Right forelimb (tissue), 1 donor: ENCODE results near the gene SPTLC3.
"Not testable (repeated sequence)": the region's sequence is repeated elsewhere in the genome, so short reads cannot be mapped to it uniquely, and the experiment has no call there.

Experiments
- DNase-seq: peaks from one replicate; pipeline ENCODE4 v3.0.0-alpha.2; 2018

The SPTLC3 gene

DNA sequence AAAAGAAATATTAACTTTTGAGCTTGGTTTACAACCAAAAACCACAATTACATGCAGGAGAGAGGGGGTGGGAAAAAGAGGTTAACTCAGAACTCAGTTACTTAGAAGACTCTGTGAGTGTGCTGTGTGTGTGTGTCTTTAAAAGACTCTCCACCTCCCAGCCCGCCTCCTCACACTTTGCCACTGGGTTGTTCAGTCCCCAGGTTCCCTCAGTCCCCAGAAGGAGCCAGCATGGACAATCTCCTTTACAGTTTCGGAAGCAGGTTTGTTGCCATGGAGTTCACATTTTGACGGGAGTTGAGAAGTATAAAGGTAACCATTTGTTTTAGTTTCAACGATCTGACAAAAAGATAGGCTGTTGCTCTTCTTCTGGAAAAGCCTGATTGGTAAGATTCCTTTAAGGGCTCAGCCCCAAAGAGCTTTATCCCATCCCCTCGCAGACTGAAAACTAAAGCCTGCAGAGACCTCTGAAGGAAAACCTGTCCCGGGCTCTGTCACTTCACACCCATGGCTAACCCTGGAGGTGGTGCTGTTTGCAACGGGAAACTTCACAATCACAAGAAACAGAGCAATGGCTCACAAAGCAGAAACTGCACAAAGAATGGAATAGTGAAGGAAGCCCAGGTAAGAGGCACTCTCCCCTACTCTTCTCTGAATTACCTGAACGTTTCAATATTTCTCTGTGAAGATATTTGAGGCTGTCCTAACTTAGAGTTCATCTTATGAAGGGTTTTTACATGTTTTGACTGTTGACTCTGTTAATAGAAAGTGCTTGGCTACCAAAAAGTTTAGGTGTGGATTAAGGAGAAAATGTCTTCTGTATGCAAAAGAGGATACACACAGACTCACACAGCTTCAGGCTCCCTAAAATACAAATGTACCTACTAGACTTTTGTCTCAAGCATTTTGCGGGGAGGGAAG is at the start of gene SPTLC3:
Gene SPTLC3, plus strand, starts transcription at position 212 of the 921 bp plus-strand sequence. Its CDS starts 296 bp downstream, at position 508.
- DNase-seq = peak; percentile 64

GRCh38 chr20:12961725-12962124 is 47.0 kb upstream of the SPTLC3 start:
- no peak for DNase-seq

GRCh38 chr20:12962895-12963294 is 45.9 kb upstream of the SPTLC3 start:
- DNase-seq = no peak

- no peak for DNase-seq
Measured at GRCh38 chr20:12963416-12963815, 45.4 kb upstream of the SPTLC3 start.

- DNase-seq = no peak
Measured at GRCh38 chr20:12965212-12965869, 43.4 kb upstream of the SPTLC3 start.

DNA sequence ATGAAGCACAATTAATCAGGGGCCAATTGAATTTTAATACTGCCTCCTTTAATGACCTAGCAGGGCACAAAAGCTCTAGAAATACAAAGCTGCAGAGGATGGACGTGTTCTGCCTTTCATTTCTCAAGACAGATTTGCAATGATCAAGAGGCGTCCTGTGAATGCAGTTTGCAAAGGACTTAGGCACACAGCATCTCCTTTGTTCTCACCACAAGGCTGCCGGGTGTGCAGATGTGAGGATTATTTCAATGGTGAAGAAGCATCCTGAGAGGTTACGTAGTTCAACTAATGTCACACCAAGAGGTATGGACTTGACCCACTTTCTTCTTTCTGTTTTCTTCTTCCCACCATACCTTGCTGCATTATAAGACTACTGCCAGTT is 42.9 kb upstream of the SPTLC3 start:
- no peak for DNase-seq

- DNase-seq = no peak
Measured at GRCh38 chr20:12966468-12967085, 42.2 kb upstream of the SPTLC3 start.

DNA sequence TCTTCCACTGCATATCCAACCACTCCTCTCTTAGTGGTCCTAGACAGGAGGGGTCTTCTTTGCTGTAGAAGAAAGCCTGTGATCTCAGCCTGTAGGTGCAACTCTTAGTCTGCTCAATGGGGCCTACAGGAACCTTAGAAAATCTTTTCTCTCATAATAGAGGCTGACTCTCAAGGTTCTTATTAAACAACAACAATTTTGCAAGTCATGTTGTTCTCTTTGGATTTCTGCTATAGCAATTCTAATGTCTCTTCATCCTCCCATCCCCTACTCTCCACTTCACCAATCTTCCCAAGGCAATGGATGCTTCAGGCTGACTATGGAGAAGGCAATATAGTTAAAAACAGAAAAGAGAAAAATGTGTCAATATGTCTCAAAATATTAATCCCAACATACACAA is 40.8 kb upstream of the SPTLC3 start:
- no peak for DNase-seq

DNA sequence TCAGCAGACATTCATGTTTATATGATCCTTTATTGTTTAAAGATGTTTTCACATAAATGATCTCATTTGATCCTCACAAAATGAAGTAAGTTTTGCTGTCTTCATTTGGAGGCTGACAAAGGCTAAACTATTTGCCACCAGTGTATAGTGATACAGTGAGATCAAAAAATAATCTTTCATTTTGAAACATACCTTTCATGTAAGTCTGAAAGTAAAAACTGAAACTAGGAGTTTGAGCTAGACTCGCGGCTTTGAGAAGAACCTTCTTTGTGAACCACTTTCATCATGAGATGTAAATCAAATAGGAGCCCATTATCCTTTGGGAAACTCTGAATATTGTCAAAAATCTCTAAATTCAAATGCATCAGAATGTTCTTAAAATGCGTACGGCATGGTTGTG is 40.3 kb upstream of the SPTLC3 start:
- no peak for DNase-seq

GRCh38 chr20:12969071-12969669 is 39.6 kb upstream of the SPTLC3 start:
- no peak for DNase-seq

- DNase-seq = no peak
Measured at GRCh38 chr20:12970372-12970821, 38.4 kb upstream of the SPTLC3 start.

DNA sequence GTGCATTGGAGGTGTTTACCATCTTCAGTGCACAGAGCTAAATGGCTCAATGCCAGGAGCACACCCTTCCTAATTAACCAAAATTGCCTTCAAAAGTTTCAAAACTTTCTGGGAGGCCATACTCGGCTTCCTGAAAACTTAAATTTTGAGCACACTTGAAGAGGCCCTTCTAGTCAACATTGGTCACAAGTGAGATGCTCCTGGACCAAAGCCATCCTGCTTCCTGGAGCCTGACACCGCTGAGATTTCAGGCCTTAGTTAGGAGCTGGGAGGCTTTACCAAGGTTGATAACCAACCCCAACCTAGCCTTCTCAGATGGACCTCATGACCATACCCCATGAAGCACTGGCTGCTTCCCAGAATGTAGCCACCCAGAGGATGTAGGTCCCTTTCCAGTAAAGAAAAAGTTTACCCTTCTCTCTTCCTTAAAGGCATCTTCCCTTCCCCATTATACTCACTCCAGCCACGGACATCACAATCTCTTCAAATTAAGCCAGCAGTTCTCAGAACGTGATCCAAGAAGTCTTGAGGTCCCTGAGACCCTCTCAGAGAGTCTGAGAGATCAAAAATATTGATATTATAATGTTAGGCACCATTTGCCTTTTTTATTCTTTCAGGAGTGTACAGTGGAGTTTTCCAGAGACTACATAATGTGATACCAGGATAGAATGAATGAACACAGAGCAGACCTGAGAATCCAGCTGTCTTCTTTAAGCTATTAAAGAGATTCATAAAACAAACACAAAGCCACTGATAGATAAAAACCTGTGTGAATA is 32.8 kb upstream of the SPTLC3 start:
- no peak for DNase-seq

DNA sequence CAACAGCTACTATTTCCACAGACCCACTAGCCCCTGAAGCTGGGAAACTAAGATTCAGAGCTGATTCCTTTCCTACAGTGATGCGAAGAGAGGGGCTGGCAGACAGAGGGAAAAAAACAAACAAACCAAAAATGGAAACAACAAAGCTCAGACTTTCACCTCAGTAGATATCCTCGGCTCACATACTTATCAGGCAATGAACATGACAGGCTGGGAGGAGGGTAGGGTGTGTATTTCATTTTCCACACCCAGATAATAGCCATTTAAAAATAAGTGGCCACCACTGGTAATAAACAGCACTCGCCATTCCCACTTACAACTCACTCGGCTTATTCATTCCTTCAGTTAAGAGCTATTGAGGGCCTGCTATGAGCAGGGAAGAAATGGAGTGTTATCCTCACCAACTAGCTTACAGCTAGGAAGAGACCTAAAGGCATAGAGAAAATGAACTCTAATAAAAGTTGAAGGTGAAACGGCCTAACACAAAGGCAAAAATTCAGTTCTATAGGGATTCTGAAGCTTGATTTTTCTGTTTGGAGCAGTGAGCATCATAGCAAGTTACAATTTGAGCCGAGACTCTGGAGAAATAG is 32.0 kb upstream of the SPTLC3 start:
- DNase-seq = no peak

DNA sequence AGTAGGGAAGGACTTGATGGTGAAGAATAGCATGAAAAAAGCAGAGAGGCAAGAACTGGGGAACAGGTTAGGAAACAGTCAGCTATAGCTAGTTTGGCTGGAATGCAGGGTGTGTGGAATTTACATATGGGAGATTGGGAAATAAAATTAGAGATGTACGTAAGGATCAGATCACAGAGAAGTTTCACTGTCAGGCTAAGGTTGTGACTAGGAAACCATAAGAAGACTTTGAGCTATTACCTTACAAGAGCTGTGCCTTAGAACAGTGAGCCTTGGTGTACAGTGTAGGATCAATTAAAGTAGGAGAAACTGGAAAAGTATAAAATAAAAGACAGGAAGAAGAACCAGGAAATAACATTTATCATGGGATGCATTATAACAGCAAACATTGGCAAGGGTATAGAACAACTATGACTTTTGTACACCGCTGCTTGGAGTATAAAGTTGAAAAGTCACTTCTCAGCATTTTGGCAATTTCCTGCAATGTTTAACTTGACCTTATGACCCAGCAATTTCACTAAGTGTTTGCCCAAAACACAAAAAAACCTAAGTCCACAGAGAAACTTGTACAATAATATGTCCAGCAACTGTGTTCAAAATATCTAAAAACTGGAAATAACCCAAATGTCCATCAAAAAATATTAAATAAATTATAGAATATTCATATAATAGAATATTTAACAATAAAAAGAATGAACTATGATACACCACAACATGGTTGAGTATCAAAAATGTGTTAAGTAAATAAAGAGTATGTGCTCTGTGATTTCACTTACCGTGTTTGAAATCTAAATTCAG is 31.2 kb upstream of the SPTLC3 start:
- DNase-seq = no peak

DNA sequence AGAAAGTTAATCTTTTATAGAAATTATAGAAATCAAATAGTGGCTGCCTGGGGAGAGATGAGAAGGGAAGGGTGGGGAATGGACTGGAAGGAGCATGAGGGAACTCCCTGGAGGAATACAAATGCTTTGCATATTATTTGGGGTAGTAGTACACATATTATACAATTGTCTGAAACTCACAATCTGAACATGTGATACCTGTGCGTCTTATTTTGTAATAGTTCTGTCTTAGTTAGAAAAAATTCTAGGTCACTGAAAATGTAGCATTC is 30.7 kb upstream of the SPTLC3 start:
- DNase-seq = no peak

GRCh38 chr20:12978613-12979495 is 29.9 kb upstream of the SPTLC3 start:
- DNase-seq = no peak

DNA sequence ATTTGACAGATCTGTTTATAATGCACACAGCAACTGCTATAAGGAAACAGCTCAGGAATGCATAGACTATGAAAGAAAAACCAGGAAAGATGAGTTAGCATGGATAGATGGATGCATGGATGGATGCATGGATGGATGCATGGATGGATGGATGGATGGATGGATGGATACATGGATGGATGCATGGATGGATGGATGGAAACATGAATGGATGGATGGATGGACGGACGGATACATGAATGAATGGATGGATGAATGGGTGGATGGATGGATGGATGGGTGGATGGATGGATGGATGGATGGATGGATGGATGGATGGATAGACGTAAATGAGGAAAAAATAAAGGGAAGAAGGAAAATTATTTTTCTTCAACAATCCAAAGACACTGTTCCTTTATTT is 29.1 kb upstream of the SPTLC3 start:
- not testable (repeated sequence) for DNase-seq

DNA sequence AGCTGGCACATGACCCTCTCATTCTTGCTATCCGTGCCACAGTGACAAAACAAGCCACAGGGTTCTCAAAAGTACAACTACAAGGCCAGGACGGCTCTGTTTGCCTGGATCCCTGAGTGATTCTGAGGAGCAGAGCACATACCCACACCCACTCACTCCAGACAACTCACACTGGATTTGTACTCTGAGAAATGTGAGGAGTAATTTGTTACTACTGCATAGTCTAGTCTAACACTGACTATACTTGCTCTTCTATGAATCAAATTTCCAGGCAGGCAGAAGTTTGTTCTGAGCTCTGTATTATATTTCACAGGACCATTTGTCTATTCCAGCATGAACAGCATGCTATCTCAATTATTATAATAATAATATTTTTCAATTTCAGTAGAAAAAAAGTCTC is 26.7 kb upstream of the SPTLC3 start:
- no peak for DNase-seq

DNA sequence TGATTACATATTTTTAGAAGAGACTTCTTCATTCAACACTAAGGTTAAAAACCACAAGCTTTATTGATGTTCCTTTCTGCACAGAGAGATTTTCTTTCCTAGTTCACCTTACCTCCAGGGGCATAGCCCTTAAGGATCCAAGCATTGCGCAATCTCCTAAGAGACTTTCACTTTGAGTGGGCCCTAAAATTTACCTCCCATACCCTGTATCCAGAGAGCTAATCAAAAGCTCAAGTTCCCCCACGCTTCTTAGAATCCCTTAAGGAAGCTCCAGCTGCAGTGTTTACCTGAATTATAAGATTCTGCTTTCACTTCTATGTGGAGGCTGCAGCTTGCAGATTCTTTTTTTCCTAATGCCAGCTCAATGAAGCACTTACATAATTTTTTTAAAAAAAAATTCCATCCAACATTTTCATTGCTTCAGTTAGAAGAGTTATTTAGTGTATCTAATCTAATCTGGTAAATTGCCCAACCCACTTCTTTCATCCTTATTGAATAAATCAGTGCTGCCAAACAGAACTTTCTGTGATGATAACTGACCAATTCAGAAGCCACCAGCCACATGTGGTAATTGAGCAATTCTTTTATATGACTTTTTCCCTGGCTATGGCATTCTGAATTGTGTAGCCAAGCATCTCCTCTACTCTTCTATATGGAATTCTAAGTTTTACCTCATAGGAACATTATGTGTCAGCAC is 24.6 kb upstream of the SPTLC3 start:
- no peak for DNase-seq

DNA sequence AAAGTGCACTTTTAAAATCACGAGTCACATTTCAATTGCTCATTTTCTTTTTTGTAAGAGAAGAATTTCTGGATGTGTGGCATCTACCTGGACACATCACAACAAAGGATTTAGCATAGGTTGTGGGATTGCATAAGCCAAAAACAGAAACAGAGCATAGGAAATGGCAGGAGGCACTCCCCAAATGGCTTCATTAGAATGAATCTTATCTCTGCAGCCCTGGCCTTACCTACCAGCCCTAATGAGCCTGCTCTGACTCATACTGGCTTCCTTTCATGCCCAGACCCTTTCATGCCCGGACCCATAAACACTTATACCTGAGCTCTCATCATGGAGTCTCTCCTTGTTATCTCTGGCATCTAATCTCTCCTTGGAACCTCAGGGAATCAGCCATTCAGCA is 23.9 kb upstream of the SPTLC3 start:
- DNase-seq = no peak
